Sigmoid colon (tissue), 7 donors: ENCODE data around the gene PLEKHM1. TPM values are rescaled to one million over a fixed set of nuclear protein-coding genes. Genes with fewer than 3 reads are reported as not detected.
A peak's percentile ranks its signal among the peaks of the same experiment; 100 is the strongest.
"Not testable (repeated sequence)": the region's sequence is repeated elsewhere in the genome, so short reads cannot be mapped to it uniquely, and the experiment has no call there.

Experiments used
- DNase-seq: peaks from one replicate; pipeline ENCODE4 v3.0.0-alpha.2; 2019
- H3K27ac ChIP-seq, 4 donors: fragments of 200-600 bp; sonication (generic); one replicate each; pipeline ENCODE4 v1.5.1; 2016 to 2019; ENCODE audit warnings: mild to moderate bottlenecking in 1 of 4
- H3K27me3 ChIP-seq, 3 donors: fragments of 200-600 bp; sonication (generic); one replicate each; pipeline ENCODE4 v1.5.1; 2019; ENCODE audit warnings: mild to moderate bottlenecking in 1 of 3
- H3K36me3 ChIP-seq, 4 donors: fragments of 200-600 bp; sonication (generic); one replicate each; pipeline ENCODE4 v1.5.1; 2016 to 2019
- H3K4me1 ChIP-seq, 4 donors: fragments of 200-600 bp; sonication (generic); one replicate each; pipeline ENCODE4 v1.5.1; 2017 to 2019
- H3K4me3 ChIP-seq, 4 donors: fragments of 200-600 bp; sonication (generic); one replicate each; pipeline ENCODE4 v1.5.1; 2017 to 2019; ENCODE audit warnings: mild to moderate bottlenecking in 2 of 4, moderate library complexity in 1 of 4
- H3K9me3 ChIP-seq, 4 donors: fragments of 200-600 bp in 3 of 4; sonication (generic) in 3 of 4; one replicate each; pipeline versions ENCODE4 v1.5.1 to v1.6.1; 2013 to 2019
- EP300 ChIP-seq, 4 donors: sonication (generic); formaldehyde crosslinking; IDR thresholded peaks; one replicate each; pipeline ENCODE4 v1.6.1; 2017; ENCODE audit warnings: antibody characterized with exemption in 4 of 4
- POLR2A ChIP-seq, 2 donors: fragments of 450-650 bp; IDR thresholded peaks; one replicate each; pipeline ENCODE4 v1.6.1; 2016; ENCODE audit warnings: antibody characterized with exemption in 2 of 2, mild to moderate bottlenecking in 2 of 2, moderate library complexity in 2 of 2
- POLR2AphosphoS5 ChIP-seq, 4 donors: sonication (generic); formaldehyde crosslinking; IDR thresholded peaks; one replicate each; pipeline ENCODE4 v1.6.1; 2017; ENCODE audit warnings: antibody characterized with exemption in 4 of 4
- WGBS, 2 donors: extraction: QIAGEN DNeasy Blood & Tissue Kit; methylation state at CpG; one replicate each; pipeline ENCODE4 v1.1.7; 2013; 5-methylcytosine and 5-hydroxymethylcytosine counted together
- intact Hi-C: fragments of 100-400 bp; cut with DNase I; formaldehyde crosslinking; loops from one replicate; pipeline ENCODE4 v1.15.1; 2023
- polyA plus RNA-seq, 3 donors: library from polyadenylated mRNA; stranded (reverse); fragments of 200-250 nt; gene quantifications; one replicate each; pipeline ENCODE4 v1.2.3, GENCODE V29; 2013
- total RNA-seq, 4 donors: library from RNA; depleted of rRNA; stranded (reverse); fragments of >200 nt; gene quantifications; one replicate each; pipeline ENCODE4 v1.1.0, GENCODE V29; 2016
- TF ChIP-seq, protein P1 (sequence below), 4 experiments: fragments of 450-650 bp in 3 of 4; fragments of 200-600 bp in 1 of 4; IDR thresholded peaks; one replicate each; pipeline ENCODE4 v1.5.1; 2016 to 2019; ENCODE audit warnings: antibody characterized with exemption in 4 of 4, mild to moderate bottlenecking in 3 of 4, moderate library complexity in 2 of 4
- donor health status: healthy with polysubstance abuse.
- donor health status: Bipolar disorder and iron deficiency.
- donor health status: healthy.

Gene PLEKHM1
- total and polyA plus RNA-seq, 7 donors, result 17.4 to 43.4 (median 26.7) TPM

DNA sequence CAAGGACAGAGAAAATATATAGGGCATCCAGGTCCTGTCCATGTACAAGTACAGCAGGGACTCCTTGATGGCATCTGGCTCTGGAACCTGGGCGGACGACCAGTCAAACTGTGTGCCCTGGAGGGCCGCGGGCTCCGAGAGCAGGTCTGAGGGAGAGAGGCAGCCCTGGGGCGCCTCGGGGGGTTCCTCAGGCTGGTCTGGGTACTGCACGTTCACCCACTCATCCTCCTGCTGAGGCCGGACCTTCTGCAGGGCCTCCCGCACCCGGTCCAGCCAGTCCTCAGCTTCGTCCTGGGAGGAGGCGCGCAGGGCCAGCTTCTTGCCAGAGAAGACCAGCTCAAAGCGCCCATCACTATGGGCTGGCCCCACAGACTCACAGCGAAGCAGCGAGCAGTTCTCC is 36.8 kb downstream of the PLEKHM1 start:
- DNase-seq, H3K9me3 ChIP-seq, H3K27ac ChIP-seq, H3K4me1 ChIP-seq, H3K4me3 ChIP-seq, intact Hi-C loops, H3K27me3 ChIP-seq: not testable (repeated sequence)
- WGBS, 2 donors, result 92 to 94% methylated on average over 17 of the region's 17 CpGs
- H3K36me3 ChIP-seq, result peaks cover 0 to 56% (median 6%) of the 10 kb centered on the region in 4 donors

DNA sequence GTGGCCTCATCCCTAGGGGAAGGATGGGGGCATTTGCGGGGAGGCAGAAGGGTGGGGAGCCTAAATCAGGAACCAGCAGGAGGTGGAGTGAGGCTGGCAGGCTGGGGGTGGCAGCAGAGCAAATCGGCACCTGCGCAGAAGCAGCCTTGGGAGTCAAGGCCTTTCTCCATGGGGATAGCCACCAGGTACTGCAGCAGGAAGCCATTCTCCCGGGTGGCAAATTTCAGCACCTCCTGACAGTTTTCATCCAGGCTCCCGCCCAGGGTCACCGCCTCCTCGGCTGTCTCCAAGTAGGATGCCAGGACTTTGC is 37.3 kb downstream of the PLEKHM1 start:
- H3K4me3 ChIP-seq, intact Hi-C loops, H3K4me1 ChIP-seq, DNase-seq, H3K9me3 ChIP-seq, H3K27ac ChIP-seq, H3K27me3 ChIP-seq: not testable (repeated sequence)
- peaks cover 0 to 56% (median 6%) of the 10 kb centered on the region in 4 donors for H3K36me3 ChIP-seq
- 76 to 93% methylated on average over 5 of the region's 7 CpGs for WGBS, 2 donors

DNA sequence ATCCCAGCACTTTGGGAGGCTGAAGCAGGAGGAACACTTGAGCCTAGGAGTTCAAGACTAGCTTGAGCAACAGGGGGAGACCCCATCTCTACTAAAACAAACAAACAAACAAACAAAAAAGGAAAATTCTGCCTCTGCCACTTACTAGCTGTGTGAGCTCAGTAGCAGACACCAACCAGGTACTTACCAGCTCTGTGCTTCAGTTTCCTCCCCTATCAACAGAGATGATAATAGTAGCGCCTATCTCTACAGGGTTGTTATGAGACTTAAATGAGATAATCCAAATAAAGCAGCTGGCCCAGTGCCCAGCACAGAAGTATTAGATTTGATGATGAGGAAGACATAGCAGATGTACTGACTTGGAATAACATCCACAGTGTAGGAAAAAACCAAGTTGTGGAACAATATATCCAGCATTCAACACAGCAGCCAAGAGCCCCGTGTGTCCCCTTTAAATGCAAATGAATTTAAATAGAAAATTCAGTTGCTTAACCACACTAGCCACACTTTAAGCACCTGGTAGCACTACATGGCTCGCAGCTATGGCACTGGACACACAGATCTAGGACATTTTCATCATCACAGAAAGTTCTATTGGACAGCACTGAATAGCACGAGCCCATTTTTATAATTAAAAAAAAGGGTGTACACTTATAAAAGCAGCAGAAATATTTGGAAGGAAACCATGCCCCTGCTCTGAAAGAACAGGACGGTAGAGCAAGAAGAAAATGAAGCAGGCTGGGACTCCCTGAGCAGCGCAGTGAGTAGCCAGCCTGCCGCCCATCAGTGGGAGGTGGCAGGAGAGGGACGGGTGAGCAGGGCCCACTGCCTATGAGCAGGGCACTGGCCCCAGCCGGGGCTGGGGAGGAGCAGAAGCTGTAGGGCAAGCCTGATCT is 37.9 kb downstream of the PLEKHM1 start:
- DNase-seq, result peak; percentile 38
- WGBS, 2 donors, result 58 to 68% methylated on average over 9 of the region's 9 CpGs

DNA sequence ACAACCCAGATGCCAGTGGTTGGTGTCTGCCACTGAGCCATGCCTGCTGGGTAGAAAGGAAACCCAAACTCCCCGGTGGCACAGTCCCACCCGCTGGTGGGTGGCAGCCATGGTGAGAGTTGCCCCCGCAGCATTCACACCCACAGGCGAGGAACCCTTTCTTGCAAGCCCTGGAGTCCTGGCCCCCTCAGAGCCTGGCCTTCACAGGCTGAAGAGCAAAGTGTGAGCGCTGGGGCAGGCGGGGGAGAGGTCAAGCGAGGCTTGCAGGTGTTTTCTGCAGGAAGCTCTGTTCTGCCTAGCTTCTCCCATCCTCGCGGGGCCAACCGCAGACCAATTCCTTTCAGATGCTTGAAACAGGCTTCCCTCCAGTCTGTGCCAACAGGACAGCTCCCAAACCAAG is 38.9 kb downstream of the PLEKHM1 start:
- H3K27ac ChIP-seq, H3K27me3 ChIP-seq, intact Hi-C loops, H3K4me1 ChIP-seq, H3K9me3 ChIP-seq, H3K4me3 ChIP-seq: not testable (repeated sequence)
- WGBS, 2 donors, result 61 to 76% methylated on average over 7 to 8 of the region's 10 CpGs
- peak; percentile 19 for DNase-seq
- H3K36me3 ChIP-seq, result peaks cover 0 to 59% (median 6%) of the 10 kb centered on the region in 4 donors

More for the DNA sequence above, 37.9 kb downstream of the PLEKHM1 start:
- H3K27me3 ChIP-seq, H3K4me3 ChIP-seq, H3K4me1 ChIP-seq, H3K9me3 ChIP-seq, H3K27ac ChIP-seq, intact Hi-C loops: not testable (repeated sequence)
- H3K36me3 ChIP-seq, result peaks cover 0 to 54% (median 6%) of the 10 kb centered on the region in 4 donors

DNA sequence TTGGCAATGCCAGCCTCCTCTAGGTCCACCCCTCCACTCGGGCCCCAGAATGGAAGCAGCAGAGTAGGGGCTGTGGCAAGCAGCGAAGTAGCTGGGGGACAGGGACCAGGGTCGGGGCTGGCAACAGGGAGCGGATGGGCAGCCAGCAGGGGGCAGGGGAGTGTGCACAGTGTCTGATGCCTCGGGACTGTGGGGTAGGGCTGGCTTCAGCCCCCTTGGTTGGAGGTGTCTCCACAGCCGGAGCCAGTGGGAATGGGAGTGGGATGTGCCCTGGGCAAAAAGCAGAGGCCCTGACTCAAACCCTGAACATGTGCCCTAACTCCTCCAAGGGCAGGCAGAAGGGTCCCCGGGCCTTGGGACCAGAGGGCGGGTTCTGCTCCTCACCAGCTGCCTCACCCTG is 39.4 kb downstream of the PLEKHM1 start:
- Histone ChIP-seq H3K4me1 (no peaks in the 10 kb centered on the region), H3K4me3 (no peak overlapping the region), H3K36me3 (peaks cover 0 to 55% (median 5%) of the 10 kb centered on the region in 4 donors), H3K27me3 (no peaks in the 10 kb centered on the region), H3K27ac (no peak overlapping the region), H3K9me3 (no peaks in the 10 kb centered on the region)
- DNase-seq, result peak; percentile 52
- intact Hi-C loops, result no loop called here
- TF ChIP-seq EP300 (IDR thresholded peaks at IDR 0.05), result no peak
- TF ChIP-seq POLR2A (IDR thresholded peaks at IDR 0.05), result no peak
- TF ChIP-seq, protein P1, sequence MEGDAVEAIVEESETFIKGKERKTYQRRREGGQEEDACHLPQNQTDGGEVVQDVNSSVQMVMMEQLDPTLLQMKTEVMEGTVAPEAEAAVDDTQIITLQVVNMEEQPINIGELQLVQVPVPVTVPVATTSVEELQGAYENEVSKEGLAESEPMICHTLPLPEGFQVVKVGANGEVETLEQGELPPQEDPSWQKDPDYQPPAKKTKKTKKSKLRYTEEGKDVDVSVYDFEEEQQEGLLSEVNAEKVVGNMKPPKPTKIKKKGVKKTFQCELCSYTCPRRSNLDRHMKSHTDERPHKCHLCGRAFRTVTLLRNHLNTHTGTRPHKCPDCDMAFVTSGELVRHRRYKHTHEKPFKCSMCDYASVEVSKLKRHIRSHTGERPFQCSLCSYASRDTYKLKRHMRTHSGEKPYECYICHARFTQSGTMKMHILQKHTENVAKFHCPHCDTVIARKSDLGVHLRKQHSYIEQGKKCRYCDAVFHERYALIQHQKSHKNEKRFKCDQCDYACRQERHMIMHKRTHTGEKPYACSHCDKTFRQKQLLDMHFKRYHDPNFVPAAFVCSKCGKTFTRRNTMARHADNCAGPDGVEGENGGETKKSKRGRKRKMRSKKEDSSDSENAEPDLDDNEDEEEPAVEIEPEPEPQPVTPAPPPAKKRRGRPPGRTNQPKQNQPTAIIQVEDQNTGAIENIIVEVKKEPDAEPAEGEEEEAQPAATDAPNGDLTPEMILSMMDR (IDR thresholded peaks at IDR 0.05), result no peak
- TF ChIP-seq POLR2AphosphoS5 (IDR thresholded peaks at IDR 0.05), result no peak
- 76 to 82% methylated on average over 8 of the region's 8 CpGs for WGBS, 2 donors

DNA sequence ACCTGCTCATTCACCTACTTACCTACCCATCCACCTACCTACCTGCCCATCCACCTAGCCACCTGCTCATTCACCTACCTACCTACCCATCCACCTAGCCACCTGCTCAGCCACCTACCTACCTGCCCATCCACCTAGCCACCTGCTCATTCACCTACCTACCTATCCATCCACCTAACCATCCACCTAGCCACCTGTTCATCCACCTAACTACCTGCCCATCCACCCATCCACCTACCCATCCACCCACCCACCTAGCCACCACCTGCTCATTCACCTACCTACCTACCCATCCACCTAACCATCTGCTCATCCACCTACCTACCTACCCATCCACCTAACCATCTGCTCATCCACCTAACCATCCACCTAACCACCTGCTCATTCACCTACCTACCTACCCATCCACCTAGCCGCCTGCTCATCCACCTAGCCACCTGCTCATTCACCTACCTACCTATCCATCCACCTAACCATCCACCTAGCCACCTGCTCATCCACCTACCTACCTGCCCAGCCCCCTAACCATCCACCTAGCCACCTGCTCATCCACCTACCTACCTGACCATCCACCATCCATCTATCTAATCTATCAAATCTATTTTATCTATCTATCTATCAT is 40.7 kb downstream of the PLEKHM1 start:
- H3K4me1 ChIP-seq, H3K27ac ChIP-seq, H3K27me3 ChIP-seq, H3K4me3 ChIP-seq, intact Hi-C loops, H3K9me3 ChIP-seq: not testable (repeated sequence)
- 96 to 100% methylated on average over 1 of the region's 1 CpG for WGBS, 2 donors
- DNase-seq, result peak; percentile 12
- H3K36me3 ChIP-seq, result peaks cover 0 to 58% (median 5%) of the 10 kb centered on the region in 4 donors

DNA sequence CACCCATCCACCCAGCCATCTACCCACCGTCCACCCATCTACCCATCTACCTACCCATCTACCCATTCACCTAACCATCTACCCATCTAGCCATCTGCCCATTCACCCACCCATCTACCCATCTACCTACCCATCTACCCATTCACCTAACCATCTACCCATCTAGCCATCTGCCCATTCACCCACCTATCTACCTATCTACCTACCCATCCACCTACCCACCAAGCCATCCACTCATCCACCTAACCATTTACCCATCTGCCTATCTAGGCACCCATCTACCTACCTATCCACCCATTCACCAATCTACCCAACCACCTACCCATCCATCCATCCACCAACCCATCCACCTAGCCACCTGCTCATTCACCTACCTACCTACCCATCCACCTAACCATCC is 41.3 kb downstream of the PLEKHM1 start:
- peak; percentile 22 for DNase-seq
- intact Hi-C loops, result not testable (repeated sequence)
- WGBS, 2 donors, result 95 to 100% methylated on average over 1 of the region's 1 CpG

DNA sequence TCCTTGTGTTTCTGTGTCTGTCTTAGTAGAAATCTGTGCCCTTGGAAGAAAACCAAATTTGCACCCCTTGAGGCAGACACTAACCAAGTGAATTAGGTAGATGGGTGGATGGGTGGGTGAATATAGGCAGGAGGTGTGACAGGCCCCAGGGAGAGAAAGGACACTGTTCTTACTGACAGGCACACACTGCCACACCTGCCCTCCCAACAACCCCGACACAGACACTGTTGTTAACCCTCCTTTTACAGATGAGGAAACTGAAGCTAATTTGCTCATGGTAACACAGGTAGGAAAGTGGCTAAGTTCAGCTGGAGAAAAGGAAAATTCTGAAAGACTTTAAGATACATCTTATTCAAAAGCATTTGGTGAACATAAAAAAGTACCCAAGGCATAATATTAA is 42.0 kb downstream of the PLEKHM1 start:
- H3K9me3 ChIP-seq, H3K4me1 ChIP-seq, H3K27me3 ChIP-seq, intact Hi-C loops, H3K4me3 ChIP-seq, H3K27ac ChIP-seq, DNase-seq: not testable (repeated sequence)
- 42 to 67% methylated on average over 1 of the region's 1 CpG for WGBS, 2 donors
- H3K36me3 ChIP-seq, result peaks cover 0 to 49% (median 5%) of the 10 kb centered on the region in 4 donors

More for the DNA sequence above, 41.3 kb downstream of the PLEKHM1 start:
- peaks cover 0 to 54% (median 5%) of the 10 kb centered on the region in 4 donors for H3K36me3 ChIP-seq
- H3K4me1 ChIP-seq, H3K27me3 ChIP-seq, H3K9me3 ChIP-seq, H3K4me3 ChIP-seq, H3K27ac ChIP-seq: not testable (repeated sequence)

DNA sequence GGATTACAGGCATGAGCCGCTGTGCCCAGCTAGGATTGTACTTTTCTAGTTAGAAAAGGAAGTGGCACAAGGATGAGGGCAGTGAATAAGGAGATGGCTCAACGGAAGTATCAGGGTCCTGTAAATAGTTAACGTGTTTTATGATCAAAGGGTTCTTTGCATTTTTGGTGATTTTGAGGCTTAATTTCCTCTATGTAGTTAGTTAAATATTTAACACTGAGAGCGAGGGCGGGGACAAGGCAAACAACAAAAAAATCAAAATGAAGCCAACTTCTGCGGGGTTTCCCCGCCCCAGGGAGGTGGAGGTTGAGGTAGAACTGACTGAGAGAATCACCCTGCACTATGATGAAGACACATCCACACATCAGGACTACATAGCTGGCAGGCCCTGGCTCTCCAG is 42.5 kb downstream of the PLEKHM1 start:
- H3K4me1 ChIP-seq, H3K27me3 ChIP-seq, DNase-seq, H3K4me3 ChIP-seq, intact Hi-C loops, H3K9me3 ChIP-seq: not testable (repeated sequence)
- Histone ChIP-seq H3K27ac (peak overlapping the region in 1 of 4 donors; percentile 55), H3K36me3 (peaks cover 0 to 47% (median 5%) of the 10 kb centered on the region in 4 donors)
- WGBS, 2 donors, result 16 to 79% methylated on average over 7 of the region's 7 CpGs

DNA sequence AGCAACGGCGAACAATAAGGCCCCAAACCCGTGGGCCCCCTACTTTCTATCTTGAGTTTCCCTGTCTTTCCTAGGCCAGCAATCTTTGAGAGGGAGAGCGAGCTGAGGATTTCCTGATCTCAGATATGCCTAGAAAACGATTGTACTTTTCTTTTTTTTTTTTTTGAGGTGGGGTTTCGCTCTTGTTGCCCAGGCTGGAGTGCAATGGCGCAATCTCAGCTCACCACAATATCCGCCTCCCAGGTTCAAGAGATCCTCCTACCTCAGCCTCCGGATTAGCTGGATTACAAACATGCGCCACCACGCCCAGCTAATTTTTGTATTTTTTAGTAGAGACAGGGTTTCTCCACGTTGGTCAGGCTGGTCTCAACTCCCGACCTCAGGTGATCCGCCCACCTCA is 42.9 kb downstream of the PLEKHM1 start:
- H3K4me1 ChIP-seq, H3K9me3 ChIP-seq, H3K27me3 ChIP-seq, intact Hi-C loops, H3K4me3 ChIP-seq, DNase-seq: not testable (repeated sequence)
- Histone ChIP-seq H3K27ac (peak overlapping the region in 1 of 4 donors; percentile 55), H3K36me3 (peaks cover 0 to 43% (median 4%) of the 10 kb centered on the region in 4 donors)
- 25 to 63% methylated on average over 14 of the region's 14 CpGs for WGBS, 2 donors

DNA sequence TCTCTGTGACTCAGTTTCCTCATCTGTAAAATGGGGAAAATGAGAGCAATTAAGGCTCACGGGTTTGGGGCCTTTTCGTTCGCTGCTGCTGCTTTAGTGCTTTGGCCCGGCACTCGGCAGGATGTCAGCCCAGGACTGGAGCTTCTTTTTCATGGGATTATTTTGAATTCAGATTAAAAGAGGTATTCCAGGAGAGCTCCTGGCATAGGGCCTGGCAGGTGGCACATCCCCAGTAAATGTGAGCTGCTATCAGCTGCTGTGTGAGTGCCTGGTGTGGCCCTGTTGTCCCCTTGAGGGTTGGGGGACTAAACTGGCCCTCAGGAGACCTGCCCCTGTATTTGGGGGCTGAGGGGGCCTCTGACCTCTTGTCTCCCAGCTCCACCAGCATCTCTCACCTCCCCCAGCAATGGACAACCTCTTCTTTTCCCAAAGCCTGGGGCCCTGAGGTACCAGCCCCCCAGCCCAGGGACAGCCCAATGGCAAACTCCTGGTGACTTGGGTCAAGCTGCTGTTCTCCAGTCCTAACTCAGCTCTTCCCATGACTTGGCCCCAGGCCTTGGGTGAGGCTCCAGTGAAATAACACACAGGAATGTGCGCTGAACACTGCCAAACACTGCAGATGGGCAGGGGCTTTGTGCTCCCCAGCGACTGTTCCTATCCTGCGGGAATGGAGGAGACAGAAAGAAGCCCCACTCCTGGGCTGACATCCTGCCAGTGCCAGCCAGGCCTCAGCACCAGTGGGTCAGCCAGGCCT is 43.5 kb downstream of the PLEKHM1 start:
- H3K4me3 ChIP-seq, intact Hi-C loops, H3K4me1 ChIP-seq, H3K9me3 ChIP-seq, H3K27me3 ChIP-seq: not testable (repeated sequence)
- 61 to 83% methylated on average over 8 of the region's 8 CpGs for WGBS, 2 donors
- Histone ChIP-seq H3K27ac (peak overlapping the region in 1 of 4 donors; percentile 55), H3K36me3 (peaks cover 0 to 42% (median 4%) of the 10 kb centered on the region in 4 donors)
- DNase-seq, result peak; percentile 58
